ENCODE results near the gene CRIM1. TPM values are rescaled to one million over a fixed set of nuclear protein-coding genes. Genes with fewer than 3 reads are reported as not detected.
A peak's percentile ranks its signal among the peaks of the same experiment; 100 is the strongest.

Gene CRIM1
- polyA plus RNA-seq, 5 donors = 22.8 to 35.5 (median 29.9) TPM

DNA sequence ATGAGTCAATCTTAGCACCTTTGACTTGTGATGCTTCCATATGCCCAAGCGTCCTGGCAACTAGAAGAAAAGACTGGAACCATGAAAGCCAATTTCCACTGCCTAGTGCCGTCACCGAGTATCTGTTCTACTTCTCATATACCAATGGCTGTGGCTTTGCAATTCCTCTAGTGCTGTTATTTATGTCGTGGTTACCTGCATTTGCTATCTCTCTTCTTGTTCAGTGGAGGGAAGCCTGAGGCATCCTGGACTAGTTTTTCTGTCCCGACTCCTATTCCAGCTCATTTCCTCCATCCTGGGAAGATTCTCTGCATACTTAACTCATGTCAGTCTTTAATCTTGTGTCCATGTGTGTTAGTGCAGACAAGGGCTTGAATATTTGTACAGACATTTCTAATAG lies 124.5 kb downstream of the CRIM1 start:
- no peak for DNase-seq

DNA sequence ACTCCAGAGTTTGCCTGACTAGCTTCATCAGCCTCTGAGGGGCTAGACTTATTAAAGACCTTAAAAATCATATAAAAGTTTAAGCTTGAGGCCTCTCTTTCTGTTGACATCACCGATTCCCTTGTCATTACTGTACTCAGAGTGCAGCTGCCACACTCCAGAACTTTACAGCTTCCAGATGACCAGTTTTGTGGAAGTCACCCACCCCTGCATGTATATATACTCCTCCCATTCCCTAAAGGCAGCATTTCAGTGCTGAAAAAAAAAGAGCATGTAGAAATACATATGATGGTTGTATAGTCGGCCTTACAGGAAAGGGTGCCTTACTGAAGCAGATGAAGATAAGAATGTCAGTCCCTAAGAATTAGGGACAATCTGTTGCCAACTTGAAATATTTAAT lies 125.1 kb downstream of the CRIM1 start:
- DNase-seq = no peak

DNA sequence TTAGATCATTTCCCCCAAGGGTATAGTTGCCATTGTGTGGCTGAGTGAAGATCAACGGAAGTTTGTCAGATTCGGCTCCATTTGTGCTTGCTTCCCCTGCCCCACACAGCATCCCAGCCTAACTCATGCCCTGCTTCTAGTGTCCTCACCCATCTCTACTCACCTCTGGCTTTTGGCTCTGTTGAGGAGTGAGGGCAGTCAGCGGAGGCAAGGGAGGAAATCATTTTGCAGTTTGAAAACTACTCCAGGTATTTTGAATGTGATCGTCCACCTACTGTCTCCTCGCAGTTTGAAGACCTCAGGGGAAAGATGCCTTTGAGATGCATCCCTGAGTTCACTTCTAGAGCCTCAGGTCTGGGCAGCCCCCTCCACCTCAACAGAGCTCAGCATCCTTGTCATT lies 126.1 kb downstream of the CRIM1 start:
- DNase-seq = no peak

DNA sequence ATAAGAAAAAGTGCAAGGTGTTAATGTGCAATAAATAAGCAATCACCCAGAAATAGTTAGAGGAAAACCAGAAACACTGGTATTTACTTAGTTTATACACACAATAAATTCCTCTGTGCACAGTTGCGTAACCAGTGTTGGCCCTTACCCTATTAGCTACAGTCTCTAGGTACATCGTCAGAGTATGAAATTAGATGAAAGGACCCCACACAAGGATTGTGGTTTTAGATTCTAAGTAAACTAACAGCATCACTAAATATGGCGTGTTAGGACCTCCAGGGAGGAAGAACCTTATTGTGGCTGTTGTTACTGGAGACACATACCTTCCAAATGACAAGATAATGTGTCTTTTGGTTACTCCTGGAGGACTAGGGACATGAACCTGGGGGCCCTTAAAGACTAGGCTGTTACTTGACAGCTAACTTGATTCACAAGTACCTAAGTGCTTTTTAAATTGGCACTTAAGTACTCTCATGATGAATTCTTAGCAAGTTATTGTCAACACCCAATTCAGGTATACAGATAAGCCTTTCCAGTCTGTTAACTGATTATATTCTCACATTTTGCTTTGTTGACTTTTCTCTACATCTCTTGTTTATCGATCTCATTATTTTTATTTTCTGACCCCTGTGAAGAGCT lies 127.1 kb downstream of the CRIM1 start:
- no peak for DNase-seq

DNA sequence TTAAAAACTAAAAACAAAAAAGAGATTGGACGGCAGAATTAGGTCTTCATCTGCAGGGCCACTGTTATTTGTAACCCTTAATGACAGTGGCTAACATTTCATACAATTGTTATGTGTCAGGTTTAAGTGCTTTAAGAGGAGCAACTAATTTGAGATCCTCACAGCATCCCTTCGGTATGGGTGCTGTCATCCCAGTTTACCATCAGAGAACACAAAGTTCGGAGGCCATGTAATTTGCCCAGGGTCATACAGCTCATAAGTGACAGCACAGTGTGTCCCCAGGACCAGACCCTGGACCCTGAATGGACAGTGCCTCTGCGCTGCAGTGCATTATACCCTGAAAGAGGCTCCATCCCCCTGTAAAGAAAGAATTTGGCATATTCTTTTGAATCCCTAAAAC lies 127.7 kb downstream of the CRIM1 start:
- DNase-seq = no peak

DNA sequence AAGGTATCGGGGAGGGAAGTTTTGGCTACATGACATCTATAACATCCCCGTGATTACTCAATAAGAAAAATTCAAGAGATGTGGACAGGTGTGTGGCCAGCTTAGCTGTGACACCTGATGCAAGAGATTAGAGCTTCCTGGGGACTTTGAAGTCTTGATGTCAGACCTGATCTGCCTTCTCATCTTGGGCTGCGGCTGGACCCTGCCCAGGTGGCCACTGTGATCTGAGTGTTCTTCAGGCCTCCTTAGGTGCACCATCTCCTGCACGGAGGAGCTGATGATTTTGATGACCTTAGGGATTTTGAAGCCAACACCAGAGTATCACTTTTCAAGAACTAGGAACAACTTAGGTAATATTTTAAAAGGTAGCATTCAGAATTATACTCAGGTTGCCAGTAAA lies 128.9 kb downstream of the CRIM1 start:
- DNase-seq = no peak

DNA sequence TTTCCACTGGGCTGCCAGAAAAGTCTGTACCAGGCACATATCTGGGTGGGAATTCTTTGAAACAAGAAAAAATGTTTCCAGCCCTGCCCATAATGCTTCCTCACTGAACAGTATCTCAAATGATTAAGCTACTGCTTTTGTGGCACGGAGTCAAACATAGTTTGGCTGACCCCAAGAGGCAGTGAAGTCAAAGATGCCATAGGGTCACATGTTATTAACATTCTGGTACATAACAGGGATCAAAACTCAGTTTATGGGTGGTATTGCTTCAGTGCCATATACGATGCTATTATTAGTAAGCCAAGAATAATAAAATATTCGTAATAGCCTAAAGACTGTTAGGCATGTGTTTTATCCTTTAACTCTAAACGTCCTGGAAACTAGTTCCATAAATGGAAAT lies 129.9 kb downstream of the CRIM1 start:
- DNase-seq = peak in 1 of 2 donors; percentile 42

DNA sequence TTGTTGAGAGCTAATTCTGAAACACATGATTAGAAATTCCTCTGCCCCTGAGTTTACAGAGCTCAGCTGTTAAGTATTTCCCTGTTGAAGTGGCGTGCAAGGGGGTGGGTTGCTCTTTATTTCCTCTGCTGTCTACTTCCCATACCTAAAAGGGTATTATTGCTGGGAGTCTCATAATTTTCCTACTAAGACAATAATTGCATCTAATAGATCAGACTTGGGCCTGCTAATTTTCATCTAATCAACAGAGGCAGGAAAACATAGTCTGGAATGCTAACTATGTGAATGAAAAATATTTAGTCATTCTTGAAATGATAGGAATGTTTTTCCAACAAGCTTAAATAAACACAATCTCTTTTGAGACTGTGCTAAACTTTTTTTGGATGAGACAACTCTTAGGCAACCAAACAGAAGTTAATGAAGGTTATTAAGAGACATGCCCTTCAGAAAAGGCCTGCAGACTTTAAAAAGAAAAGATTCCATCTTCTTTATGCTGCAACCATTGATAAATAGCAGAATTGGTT lies 131.0 kb downstream of the CRIM1 start:
- DNase-seq = no peak

DNA sequence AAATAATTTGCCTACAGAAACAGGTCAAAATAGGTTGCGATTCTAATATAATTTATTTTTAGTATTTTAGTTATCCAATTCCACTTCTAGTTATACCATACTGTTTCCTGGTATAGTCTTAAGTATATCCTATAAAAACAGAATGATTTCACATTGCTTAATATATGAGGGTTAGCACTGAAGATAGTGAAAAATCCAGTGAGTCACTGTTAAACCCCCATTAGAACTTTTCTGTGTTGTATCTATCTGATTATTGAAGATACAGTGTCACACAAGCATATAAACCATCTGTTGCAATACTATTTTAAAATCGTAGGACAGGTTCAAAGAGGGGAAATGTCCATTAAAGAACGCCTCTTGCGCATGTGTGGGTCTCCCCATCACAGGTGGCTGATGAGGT lies 132.4 kb downstream of the CRIM1 start:
- DNase-seq = no peak

DNA sequence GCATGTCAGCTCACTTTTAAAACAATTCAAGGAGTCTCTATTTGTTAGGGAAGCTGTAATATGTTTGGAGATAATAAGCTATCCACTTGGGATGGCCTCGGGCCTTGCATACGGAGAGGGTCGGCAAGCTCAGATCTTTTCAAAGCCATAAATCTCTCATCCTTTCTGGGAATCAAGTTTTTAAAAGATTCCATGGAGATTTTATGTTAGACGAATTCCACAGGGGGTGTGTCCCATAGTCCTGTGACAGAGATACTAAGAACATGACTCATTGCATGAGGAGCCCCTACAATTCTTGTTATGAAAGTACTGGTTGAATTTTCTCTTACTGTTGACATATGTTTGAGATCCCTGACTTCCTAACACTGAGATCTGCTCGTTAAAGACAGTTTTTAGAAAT lies 133.7 kb downstream of the CRIM1 start:
- no peak for DNase-seq

DNA sequence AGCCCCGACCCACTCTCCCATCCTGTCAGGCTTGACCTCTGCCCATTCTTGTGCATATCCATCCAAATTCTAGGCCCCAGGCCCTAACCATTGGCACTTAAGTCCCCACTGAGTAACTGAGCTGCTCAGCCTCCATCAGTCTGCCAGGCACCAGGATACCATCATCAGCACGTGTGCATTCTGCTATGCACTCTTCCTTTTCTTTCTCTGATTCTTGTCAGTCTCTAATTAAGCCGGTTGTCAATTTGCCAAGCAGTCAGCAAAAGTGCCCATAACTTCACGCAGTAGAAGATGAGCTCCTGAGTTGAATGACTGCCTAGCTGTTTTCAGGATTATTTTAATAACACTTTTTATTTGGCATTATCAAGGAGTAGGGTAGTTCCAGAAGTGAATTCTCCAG lies 135.2 kb downstream of the CRIM1 start:
- no peak for DNase-seq

DNA sequence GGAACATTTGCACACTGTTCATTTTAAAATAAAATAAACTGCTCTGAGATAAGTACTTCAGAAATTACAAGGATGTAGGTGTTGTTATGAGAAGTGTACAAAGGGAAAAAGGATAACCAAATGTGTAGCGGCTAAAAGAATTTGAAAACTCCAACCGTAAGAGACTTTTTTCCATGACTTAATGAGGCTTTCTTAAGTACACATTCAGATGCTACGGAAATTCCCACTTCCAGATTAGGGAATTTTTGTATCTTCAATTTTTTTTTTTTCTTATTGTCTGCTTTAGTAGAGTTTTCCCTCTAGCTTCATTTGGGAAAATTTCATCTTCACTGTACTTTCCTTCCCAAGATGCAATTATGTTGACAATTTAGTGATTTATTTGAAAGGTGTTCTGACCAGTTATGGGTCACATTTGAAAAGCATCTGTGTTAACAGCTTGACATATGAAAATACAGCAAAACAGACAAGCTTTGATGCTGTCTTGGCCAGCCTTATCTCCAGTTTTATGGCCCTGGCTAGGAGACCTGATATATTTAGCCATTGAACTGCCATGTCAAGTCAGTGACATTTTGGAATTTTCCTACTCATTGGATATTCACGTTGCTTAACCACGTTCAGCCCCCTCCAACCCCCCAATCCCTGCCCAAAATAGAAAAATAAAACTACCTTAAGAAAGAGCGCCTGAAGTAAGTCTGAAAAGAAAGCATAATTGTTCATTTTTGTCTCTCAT lies 136.8 kb downstream of the CRIM1 start:
- no peak for DNase-seq

DNA sequence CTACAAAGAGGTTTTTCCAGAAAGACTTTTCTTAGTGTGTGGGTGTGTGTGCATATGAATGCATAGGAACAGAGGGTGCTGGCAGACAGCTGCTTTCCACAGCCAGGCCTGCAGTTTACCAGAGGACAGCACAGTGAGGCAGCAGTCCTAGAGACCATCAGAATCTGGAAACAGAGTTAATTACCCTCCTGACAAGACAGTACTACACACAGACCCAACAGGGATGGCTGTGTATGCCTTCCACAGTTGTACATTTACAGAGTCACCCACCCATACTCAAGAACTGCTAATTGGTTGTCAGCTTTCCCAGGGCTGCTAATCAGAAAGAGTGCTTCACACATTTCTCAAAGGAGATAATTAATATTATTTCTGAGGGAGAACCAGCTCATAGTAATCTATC lies 137.7 kb downstream of the CRIM1 start:
- DNase-seq = no peak

DNA sequence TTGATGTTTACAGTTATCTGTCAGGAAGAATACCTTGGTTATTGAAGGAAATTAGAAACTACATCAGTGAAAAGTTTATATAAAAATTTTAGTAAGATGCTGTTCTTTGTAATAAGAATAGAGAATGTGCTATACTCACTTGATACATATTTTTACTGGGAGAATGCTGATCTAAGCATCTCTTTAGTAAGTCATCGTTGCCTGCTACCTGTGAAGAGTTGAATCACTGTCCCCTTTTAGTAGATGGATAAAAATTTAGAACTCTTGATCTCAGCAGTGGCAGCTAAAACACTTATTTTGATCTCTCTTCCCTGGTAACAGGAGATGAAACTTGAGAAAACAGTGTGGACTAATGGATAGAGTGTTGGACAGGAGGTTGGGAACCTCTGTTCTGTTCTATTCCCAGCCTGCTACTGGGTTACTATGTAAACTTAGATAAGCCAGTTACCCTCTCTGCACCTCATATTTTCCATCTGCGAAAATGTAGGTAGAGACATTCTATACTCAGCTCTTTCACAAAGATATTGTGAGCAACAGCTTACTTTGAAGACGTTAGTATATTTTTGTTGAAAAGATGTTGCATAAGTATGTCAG lies 142.1 kb downstream of the CRIM1 start:
- DNase-seq = no peak

DNA sequence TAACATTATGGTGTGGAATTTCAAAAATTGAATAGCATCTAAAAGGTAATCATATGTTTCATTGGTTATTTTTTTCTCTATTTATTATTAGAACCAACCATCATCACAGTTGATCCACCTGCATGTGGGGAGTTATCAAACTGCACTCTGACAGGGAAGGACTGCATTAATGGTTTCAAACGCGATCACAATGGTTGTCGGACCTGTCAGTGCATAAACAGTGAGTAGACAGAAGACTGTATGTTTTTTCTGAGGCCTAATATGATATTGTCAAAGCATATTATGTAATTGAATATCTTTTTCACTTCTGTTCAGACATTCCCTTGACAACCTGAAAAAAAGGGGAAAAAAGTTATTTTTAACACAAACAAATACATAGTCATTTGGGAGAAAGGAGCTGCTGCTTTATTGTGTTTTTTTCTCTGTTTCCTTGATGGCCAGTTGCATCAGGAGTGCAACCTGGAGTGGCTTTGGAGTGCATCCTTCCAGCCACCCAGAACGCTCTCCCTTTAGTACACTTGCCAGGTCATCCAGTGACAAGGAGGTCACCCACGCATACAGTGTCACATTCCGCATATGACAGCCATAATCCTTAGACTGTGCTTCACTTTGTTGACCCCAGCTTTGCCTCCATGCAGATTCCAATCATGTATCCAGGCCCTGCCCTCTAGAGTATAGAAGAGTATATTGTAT lies 143.7 kb downstream of the CRIM1 start:
- DNase-seq = no peak

DNA sequence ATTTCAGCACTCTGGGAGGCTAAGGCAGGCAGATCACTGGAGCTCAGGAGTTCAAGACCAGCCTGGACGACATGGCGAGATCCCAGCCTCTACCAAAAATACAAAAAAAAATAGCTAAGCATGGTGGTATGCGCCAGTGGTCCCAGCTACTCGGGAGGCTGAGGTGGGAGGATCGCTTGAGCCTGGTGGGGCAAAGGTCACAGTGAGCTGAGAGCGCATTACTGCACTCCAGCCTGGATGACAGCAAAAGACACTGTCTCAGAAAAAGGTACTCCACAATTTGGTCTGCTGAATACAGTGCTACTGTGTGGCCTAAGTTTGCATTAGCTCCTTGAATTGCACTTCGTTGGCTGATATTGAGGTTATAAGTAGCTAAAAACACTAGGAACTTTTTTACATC lies 144.5 kb downstream of the CRIM1 start:
- no peak for DNase-seq

DNA sequence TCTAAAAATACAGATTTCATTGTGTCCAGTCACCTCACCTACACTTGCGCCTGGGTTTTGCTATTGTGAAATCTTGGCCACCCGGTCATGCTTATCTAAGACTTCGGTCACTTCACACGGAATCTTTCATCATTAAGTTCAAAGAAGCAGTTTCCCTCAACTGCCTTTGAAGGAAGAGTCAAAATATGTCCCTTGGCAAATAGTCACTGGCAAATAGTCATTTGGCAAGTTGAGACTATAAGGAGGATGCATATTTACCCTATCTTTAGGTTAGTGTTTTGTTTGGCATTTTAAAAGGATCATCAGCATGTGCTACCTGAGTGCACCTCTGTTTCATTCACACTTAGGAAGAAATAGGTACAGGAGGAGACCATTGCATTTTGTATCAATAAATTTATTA lies 146.5 kb downstream of the CRIM1 start:
- DNase-seq = no peak

DNA sequence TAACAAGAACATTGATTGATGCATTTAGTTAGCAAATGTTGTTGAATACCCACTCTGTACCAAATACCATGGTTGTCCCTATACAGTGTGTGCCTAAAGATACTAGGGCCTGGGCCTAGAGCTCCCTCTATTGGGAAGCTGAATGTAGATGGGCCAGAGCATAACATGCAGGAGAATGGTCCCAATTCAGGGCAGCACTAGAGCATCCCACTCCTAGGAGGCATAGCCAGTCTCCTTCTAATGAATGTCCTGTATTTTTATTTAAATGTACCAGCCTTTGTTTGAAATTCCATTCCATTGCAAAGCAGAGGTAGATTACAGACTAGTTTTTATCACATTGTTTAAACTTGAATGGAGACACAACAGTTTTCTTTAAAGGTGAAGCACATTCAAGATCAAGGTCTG lies 151.8 kb downstream of the CRIM1 start:
- DNase-seq = peak; percentile 38 to 52

DNA sequence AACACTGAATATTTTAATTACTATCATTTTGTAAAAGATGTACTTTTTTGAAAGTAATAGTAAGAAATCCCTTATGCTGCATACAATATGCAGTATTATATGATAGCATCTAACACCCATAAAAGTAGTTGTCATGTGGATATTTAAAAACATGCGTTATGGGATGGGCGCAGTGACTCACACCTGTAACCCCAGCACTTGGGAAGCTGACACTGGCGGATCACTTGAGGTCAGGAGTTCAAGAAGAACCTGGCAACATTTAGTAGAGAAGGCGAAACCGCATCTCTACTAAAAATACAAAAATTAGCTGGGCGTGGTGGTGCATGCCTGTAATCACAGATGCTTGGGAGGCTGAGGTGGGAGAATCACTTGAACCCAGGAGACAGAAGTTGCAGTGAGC lies 153.5 kb downstream of the CRIM1 start:
- DNase-seq = no peak

DNA sequence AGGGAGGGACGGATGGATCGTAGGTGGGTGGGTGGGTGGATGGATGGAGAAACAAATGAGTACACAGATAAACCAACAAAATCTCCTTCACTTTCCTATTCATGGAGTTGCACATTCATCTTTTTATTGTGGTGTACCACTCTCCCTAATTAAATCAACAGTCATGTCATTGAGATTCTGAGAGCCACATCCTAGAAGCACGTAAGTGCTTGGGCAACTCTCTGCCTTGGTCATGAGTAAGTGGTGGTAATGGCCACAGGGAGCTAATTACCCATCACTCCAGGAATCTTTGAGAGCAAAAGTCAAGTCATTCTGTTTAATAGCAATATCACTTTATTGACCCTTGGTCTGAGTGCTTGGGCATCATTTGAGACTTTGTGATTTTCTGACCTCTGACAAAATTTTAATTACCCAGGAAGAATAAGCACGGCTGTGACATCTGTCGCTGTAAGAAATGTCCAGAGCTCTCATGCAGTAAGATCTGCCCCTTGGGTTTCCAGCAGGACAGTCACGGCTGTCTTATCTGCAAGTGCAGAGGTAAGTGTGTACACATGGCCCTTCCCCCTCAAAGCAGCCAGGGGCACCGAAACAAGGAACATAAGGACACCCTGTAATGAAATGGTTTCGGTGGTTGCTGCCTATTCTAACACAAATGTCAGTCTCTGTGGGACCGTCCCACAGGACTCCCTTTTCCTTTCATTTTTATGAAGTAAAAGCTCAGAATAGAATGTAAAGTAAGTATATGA lies 156.5 kb downstream of the CRIM1 start:
- DNase-seq = no peak

DNA sequence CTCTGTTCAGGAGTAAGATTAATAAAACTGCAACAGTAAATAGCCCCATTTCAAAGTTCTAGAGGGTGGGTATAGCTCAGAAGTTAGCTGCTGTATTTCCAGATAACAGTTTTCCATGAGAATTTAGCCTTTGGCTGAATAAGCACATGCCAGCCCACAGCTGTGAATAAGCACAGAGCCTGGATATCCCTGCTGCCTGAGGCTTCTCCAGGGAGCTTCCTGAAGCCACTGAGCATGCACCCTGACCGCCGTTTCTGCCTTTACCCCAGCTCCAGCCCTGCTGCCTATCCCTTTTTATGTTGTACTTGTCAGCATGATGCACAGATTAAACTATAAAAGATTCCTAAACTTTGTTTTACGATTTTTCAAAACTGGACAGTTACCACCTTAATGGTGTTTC lies 157.1 kb downstream of the CRIM1 start:
- DNase-seq = no peak

DNA sequence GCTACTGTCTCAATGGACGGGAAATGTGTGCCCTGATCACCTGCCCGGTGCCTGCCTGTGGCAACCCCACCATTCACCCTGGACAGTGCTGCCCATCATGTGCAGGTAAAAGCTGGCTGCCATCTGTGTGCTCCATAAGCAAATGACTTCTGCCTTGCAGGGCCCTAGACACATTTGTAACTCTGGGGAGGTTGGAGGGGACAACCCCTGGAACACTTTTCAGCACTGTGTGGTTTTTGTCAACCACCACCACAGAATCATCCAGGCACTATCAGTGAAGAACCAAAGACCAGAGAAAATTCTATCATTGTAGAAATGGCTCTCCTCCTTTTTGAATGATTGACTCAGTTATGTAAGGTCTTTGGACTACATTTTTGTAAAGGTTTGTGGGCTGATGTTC lies 158.1 kb downstream of the CRIM1 start:
- DNase-seq = no peak

Data from right lung (tissue), 5 donors.